Raji (cell line): ENCODE measurements around the gene CEP19.

Experiments used
- POLR2A ChIP-seq: IDR thresholded peaks from 2 replicates; pipeline ENCODE4 v1.6.1; 2011; ENCODE audit warnings: low read depth, low read length, control low read depth; ENCODE audit not compliant: insufficient read depth

Gene CEP19

GRCh38 chr3:196689941-196690660 lies 21.9 kb downstream of the CEP19 start:
- no peak for TF ChIP-seq POLR2A

DNA sequence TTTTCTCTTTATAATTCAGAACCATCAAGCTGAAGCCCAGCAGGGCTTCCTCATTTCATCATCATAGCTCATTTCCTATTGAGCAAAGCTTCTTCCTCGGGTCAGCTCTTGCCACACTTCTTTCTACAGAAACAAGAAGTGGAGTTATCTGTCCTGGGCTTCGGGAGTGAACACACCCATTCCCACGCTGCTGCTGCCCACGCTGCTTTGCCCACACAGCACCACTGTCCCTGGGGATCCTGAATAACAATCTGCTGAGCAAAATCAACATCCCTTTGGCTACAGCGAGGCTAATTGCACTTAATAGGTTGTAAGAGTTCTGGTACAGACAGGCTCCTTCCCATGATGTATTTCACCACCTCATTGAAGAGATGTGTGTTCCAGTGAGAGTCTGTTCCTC lies 23.7 kb downstream of the CEP19 start:
- TF ChIP-seq POLR2A = no peak

DNA sequence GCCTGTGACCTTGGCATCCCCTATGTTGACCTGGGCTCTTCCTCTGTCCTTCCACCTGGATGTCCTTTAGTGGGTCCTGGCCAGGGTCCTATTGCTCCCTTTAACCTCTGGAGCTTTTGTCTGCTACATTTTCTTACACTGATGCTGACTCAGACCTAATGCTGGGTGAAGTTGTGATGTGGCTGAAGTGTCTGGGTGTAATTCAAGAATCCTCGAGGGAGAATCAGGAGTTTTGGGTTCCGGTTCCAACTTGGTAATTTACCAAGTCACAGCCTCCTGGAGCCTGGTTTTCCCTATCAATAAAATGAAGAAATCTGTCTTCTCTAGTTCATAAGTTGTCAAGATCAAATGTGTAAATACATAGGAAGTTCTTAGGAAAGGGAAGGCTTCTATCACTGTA lies 25.6 kb downstream of the CEP19 start:
- no peak for TF ChIP-seq POLR2A

GRCh38 chr3:196684548-196685407 lies 27.3 kb downstream of the CEP19 start:
- no peak for TF ChIP-seq POLR2A

DNA sequence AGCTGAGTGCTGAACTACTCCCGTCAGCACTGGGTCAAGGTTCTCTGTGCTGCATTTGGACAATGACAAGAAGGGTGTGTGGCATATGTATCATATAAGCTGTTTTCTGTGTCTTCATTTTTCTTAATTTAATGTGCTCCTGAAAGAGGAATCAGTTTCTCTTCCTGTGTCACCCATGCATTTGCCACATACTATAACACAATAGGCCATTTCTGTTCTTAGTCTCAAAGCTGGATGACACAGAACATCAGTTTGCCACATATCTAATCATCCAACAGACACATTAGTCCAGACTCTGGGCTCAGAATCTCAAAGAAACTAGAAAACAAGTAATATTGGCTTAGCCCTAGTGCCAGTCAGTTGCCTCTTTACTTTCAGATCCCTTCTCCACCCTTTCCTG lies 34.1 kb downstream of the CEP19 start:
- no peak for TF ChIP-seq POLR2A

DNA sequence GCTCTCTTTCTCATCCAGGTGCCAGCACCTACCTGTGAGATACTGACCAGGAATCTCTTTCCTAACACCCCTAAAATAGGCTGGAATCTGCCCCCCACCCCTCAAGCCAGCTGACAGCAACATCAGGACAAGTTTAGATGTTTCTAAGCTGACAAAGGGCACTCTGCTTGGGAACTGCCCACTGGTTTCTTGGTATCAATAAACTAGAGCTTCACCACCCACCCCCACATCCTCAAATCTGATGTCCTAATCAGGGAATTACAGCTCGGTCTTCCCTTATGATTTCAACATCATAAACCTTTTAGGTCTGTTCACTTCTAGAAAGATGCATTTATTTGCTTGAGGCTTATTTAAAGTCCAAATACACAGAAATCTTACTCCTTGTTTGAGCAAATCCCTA lies 34.7 kb downstream of the CEP19 start:
- TF ChIP-seq POLR2A = no peak

DNA sequence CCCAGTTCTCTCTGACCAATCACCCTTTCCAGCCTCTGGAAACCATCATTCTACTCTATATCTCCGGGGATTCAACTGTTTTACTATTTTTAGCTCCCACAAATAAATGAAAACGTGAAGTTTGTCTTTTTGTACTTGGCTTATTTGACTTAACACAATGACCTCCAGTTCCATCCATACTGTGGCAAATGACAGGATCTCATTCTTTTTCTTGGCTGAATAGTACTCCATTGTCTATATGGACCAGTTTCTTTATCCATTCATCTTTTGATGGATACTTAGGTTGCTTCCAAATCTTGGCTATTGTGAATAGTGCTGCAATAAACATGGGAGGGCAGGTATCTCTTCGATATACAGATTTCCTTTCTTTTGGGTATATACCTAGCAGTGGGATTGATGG lies 38.4 kb downstream of the CEP19 start:
- TF ChIP-seq POLR2A = no peak

GRCh38 chr3:196670339-196670738 lies 41.7 kb downstream of the CEP19 start:
- TF ChIP-seq POLR2A = no peak

GRCh38 chr3:196667056-196667825 lies 44.8 kb downstream of the CEP19 start:
- no peak for TF ChIP-seq POLR2A

GRCh38 chr3:196666001-196666867 lies 45.8 kb downstream of the CEP19 start:
- no peak for TF ChIP-seq POLR2A

GRCh38 chr3:196662711-196663571 lies 49.1 kb downstream of the CEP19 start:
- TF ChIP-seq POLR2A = no peak

DNA sequence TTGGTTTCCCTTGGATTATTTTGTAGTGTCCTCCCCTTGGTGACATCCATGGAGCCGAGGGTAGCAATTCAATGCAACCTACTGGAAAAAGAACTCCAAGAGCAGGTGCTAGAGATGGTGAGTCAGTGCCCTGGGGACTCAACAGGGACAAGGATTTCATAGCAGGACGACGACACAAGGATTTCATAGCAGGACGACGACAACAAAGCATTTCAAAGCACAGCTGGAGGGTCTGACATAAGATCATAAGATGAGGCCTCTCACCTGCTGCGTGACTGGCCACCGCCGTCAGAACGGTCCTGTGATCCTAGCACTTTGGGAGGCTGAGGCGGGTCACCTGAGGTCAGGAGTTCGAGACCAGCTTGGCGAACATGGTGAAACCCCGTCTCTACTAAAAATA lies 50.0 kb downstream of the CEP19 start:
- no peak for TF ChIP-seq POLR2A

- TF ChIP-seq POLR2A = no peak
Measured at GRCh38 chr3:196661400-196661799, 50.6 kb downstream of the CEP19 start.
